ENCODE data around the gene MLLT3. TPM values are rescaled to one million over a fixed set of nuclear protein-coding genes. Genes with fewer than 3 reads are reported as not detected.

Gene MLLT3
- total and polyA plus RNA-seq, 2 donors (not counting 3 experiments of a cell fraction or from before 2014, with no cell fraction given) = 6.1 to 10.0 TPM

- H3K79me2 ChIP-seq (ENCODE audit: control insufficient read depth, insufficient read depth, low read length) = no peaks in the 10 kb centered on the region
- no peaks in the 10 kb centered on the region for H3K36me3 ChIP-seq (ENCODE audit: control insufficient read depth in 2 of 2, extremely low read depth in 1 of 2, insufficient read depth in 2 of 2, low read length in 2 of 2)
- no peaks in the 10 kb centered on the region for H3K4me1 ChIP-seq (ENCODE audit: control insufficient read depth, extremely low read depth, insufficient read depth, low read length)
- H3K4me3 ChIP-seq (replicated peaks in 1 of 3; ENCODE audit: insufficient read depth in 1 of 3, low read depth in 1 of 3, low read length in 3 of 3) = no peak overlapping the region
- no peak overlapping the region for H3K9ac ChIP-seq (replicated peaks; ENCODE audit: extremely low read depth, insufficient read depth, low read length)
- H4K20me1 ChIP-seq (replicated peaks; ENCODE audit: control insufficient read depth, extremely low read depth, insufficient read depth, low read length) = no peaks in the 10 kb centered on the region
- POLR2A ChIA-PET = no interaction called here
- FAIRE-seq (no peak), DNase-seq (ENCODE audit: low read depth, low spot score) (no peak)
- CTCF ChIA-PET = no interaction called here
- H3K27me3 ChIP-seq (ENCODE audit: control insufficient read depth in 2 of 2, insufficient read depth in 2 of 2, low read length in 2 of 2) = no peaks in the 10 kb centered on the region
- TF ChIP-seq JUN (IDR thresholded peaks at IDR 0.05; ENCODE audit: borderline replicate concordance, insufficient read depth, insufficient read length, low read depth) (no peak), POLR2A (IDR thresholded peaks at IDR 0.05; ENCODE audit: low read depth, low read length) (no peak), FOS (IDR thresholded peaks at IDR 0.05; ENCODE audit: borderline replicate concordance, insufficient read depth, low read length) (no peak), EZH2 (IDR thresholded peaks at IDR 0.05; ENCODE audit: borderline replicate concordance, low read depth, low read length, severe bottlenecking) (no peak), GATA2 (IDR thresholded peaks at IDR 0.05; ENCODE audit: insufficient read depth, insufficient read length, low read depth, low read length) (no peak), POLR2AphosphoS5 (IDR thresholded peaks at IDR 0.05; ENCODE audit: insufficient read depth, low read depth, low read length) (no peak), MAX (IDR thresholded peaks at IDR 0.05; ENCODE audit: insufficient read depth, insufficient read length) (no peak), MYC (IDR thresholded peaks at IDR 0.05; ENCODE audit: low read depth, low read length) (no peak), CTCF (IDR thresholded peaks at IDR 0.05; ENCODE audit: extremely low read depth in 1 of 2, insufficient read depth in 1 of 2, low read depth in 1 of 2, low read length in 2 of 2) (no peak)
- intact Hi-C loops (cut with micrococcal nuclease) = no loop called here
- dilution Hi-C loops (cut with MboI; ENCODE audit: extremely low pct_ligation_motif_present, low sequenced_read_pairs) = no loop called here
- BruUV-seq (replicated peaks) = no TSS peak
- H3K9me1 ChIP-seq (replicated peaks; ENCODE audit: control insufficient read depth, extremely low read depth, insufficient read depth, low read length) = no peaks in the 10 kb centered on the region
- H3K9me3 ChIP-seq (replicated peaks; ENCODE audit: control insufficient read depth, insufficient read depth, low read length) = no peaks in the 10 kb centered on the region
- no peak overlapping the region for H3K27ac ChIP-seq (ENCODE audit: insufficient read depth, low read depth, low read length)
- H2AFZ ChIP-seq (ENCODE audit: low read depth, low read length) = no peak overlapping the region
- H3K4me2 ChIP-seq (ENCODE audit: insufficient read depth, low read length) = no peak overlapping the region
Measured at GRCh38 chr9:20642045-20642444, 19.7 kb upstream of the MLLT3 start.

Data from endothelial cell of umbilical vein (primary cell).